ENCODE measurements around the gene SCGB1C1.
A peak's percentile ranks its signal among the peaks of the same experiment; 100 is the strongest.

Gene SCGB1C1

DNA sequence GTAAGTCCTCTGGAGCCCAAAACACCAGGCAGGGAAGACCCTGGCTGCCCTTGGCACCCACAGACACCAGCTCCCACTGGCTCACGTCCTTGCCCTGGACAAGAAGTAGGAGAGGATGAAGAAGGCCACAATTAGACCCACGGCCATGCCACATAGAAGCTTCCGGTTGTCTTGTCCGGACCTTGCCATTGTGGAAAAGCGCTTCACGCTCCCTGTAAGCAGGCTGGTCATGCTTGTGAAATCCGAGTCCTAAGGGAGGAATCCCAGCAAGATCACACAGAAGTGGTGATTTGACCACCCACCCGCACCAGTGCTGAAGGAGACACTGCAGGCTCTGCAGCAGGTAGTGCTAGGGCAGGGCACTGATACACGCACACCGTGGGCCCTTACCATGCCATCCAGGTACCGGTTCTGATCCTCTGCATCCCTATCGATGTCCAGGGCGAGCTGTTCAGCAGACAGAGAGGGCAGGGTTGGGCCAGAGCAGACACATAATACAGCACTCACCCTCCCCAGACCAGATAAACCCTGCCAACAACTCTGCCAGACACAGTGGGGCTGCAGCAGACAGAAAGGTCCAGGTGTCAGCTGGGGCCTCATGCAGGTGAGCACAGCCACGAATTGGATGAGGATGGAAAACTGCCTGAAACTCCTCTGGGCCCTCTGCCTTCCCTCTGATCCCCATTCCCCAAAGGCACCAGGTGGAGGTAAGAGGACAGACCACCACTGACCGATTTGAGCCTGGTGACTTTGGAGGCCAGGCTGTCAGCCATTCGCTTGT, 12.5 kb downstream of the SCGB1C1 start:
- DNase-seq (ENCODE audit: low spot score): no peak

DNA sequence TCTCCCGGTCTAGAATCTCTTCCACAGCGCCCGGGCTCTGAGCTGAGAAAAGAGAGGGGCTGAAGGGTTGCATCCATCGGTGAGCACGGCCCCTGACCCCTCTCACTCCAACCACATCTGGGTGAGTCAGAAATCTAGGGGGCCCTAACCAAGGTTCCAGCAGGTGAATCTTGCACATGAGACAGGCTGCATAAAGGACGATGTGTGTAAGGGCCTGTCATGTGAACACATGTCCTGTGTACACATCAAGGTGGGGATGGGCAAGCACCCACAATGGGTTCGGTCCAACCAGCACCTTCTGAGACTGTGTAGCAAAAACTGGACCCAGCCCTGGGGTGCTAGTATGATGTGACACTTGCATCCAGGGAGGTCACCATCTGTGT, 13.1 kb downstream of the SCGB1C1 start:
- no peak for DNase-seq (ENCODE audit: low spot score)

DNA sequence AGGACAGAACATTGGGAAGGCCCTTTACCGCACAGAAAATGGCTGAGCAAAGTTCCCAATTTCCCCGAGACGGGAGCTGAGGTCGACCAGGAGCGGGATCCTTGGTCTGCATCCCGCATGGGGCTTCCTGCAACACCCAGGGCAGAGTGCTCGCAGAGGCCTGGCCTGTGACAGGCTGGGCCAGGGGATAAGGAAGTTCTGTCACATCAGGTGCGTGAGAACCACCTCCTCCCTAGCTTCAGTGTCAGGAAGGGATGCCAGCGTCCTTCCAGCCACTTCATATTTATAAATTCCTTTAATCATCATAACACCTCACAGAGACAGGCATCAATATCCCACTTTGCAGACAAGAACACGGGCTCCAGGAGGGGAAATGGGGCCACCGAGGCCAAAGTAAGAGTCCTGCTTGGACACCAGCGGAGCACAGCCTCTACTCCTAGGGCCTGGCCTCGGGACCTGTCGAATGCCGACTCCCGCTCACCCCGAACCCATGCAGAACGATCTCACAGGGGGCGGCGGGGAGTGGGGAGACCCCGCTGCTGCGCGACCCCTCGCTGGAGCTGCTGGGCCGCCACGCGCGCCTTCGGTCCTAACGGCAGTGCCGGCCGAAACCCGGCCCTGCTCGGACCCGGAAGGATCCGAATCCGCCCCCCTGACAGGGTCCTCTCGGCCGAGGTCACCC, 13.8 kb downstream of the SCGB1C1 start:
- DNase-seq (ENCODE audit: low spot score): no peak

DNA sequence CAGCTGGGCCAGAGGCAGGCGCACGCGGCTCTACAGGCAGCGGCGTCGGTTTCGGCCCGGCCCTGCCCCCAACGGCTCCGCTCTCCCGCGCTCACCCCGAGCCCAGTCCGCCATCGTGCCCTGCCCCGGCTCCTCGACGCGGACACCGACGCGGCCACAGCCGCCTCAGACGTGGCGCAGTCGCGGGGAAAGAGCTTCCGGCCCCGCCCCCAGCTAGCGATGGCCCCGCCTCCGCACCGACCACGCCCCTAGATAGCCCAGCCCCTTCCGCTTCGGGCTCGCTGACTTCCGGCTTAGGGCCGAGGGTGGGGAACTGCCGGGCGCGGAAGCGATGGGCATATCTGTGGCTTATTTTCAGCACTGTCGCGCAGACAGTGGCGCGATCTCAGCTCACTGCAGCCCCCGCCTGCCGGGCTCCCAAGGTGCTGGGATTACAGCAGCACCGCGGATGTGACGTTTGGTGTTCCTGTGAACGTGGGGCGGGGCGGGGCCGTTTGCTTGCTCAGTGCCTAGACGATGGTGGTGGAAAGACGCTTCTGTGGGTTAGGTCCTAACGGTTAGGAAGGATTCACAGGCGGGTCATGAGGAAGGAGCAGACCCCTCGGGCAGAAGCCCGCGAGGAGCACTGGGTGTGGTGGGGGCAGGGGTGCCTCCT, 14.5 kb downstream of the SCGB1C1 start, which contains the start of the genes BET1L and RIC8A:
BET1L (minus strand) TSS at position 192 of the 655 bp plus-strand sequence; CDS start at position 114, 78 bp downstream.
RIC8A (plus strand) TSS at position 501 of the 655 bp plus-strand sequence. CDS start 1,147 bp downstream, outside the sequence.
- DNase-seq (ENCODE audit: low spot score): peak; percentile 94

DNA sequence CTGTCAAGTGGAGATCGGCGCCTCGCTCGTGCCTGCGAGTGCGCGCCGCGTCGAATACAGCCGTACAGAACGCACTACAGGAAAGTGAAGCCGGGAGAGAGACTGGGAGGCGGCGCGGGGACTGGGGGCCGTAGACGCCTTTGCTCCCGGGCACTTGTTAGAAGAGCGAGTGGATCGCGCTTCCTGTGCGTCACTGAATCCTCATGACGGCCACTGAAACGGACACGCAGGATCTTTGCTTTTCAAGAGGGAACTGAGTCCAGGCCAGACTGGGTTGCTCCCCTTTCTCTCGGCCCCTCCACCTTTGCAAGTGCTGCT, 14.9 kb downstream of the SCGB1C1 start:
- no peak for DNase-seq (ENCODE audit: low spot score)

- peak; percentile 84 for DNase-seq (ENCODE audit: low spot score)
Observed at GRCh38 chr11:208181-208916, 15.5 kb downstream of the SCGB1C1 start.

DNA sequence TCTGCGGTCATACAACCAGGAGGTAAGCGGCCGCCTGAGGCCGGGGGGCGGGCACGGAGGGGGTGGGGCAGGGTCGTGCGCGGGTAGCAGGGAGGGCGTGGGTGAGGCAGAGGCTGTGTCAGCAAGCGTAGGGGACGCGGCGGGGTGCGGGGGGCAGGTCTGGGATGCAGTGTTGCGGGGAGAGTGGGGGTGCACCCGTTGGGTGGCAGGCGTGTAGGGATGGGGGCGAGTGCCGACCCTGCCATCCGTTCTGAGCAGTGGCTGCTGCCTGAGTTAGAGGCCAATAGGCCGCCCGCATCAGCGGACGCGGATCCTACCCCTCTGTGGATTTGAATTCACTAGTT, 16.0 kb downstream of the SCGB1C1 start:
- DNase-seq (ENCODE audit: low spot score): no peak

DNA sequence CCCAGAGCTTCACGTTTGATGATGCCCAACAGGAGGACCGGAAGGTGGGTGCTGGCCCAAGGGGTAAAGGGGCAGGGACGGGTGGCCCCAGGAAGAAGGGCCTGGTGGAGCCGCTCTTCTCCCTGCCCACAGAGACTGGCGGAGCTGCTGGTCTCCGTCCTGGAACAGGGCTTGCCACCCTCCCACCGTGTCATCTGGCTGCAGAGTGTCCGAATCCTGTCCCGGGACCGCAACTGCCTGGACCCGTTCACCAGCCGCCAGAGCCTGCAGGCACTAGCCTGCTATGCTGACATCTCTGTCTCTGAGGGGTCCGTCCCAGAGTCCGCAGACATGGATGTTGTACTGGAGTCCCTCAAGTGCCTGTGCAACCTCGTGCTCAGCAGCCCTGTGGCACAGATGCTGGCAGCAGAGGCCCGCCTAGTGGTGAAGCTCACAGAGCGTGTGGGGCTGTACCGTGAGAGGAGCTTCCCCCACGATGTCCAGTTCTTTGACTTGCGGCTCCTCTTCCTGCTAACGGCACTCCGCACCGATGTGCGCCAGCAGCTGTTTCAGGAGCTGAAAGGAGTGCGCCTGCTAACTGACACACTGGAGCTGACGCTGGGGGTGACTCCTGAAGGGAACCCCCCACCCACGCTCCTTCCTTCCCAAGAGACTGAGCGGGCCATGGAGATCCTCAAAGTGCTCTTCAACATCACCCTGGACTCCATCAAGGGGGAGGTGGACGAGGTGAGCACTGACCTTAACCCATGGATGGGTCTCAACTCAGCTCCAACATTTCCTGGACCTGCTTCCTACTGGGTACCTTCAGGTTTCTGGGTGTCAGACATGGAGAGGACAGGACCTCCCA, 16.6 kb downstream of the SCGB1C1 start:
- no peak for DNase-seq (ENCODE audit: low spot score)

DNA sequence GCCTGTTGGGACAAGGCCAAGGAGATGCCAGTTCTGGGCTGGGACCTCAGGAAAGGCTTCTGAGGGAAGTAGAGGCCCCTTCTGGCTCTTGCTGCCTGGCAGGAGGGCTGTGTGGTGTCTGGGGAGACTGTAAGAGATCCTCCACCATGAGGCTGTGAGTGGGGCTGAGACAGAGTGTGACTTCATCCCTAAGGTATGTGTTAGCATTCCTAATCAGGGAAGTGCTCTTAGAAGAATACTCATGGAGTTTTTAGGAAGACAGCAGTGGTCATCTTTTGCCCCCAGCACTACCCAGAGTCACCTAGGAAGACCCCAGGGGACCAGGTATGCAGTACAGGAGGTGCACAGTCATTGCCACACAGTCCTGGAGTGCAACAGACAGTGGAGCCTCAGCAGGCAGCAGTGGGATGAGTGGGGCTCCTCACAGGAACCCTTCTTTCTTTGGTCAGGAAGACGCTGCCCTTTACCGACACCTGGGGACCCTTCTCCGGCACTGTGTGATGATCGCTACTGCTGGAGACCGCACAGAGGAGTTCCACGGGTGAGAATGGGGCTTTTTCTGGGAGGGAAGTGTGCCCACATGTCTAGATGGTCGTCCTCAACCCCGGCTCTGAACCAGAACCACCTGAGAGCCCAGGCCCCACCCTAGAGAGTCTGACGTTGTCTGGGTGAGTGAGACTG, 17.4 kb downstream of the SCGB1C1 start:
- no peak for DNase-seq (ENCODE audit: low spot score)

- no peak for DNase-seq (ENCODE audit: low spot score)
Observed at GRCh38 chr11:210803-211180, 17.9 kb downstream of the SCGB1C1 start.

DNA sequence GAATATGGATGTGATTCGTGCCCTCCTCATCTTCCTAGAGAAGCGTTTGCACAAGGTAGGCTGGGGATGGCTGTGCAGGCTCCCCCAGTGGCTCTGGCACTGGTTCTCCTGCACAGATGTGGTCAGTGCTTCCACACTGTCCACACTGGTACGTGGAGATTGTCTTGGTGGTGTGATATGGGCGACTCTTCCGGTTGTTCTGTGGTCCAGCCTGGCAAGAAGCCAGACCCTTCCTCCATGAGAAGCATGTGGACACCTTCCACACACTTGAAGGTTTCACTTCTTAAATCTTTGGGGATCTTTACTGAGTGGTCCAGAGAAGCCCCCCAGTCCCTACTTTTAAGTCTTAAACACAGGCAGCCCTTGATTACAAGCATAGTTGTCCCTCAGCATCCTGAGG, 18.4 kb downstream of the SCGB1C1 start:
- DNase-seq (ENCODE audit: low spot score): no peak

GRCh38 chr11:211741-212140, 18.9 kb downstream of the SCGB1C1 start:
- DNase-seq (ENCODE audit: low spot score): no peak

DNA sequence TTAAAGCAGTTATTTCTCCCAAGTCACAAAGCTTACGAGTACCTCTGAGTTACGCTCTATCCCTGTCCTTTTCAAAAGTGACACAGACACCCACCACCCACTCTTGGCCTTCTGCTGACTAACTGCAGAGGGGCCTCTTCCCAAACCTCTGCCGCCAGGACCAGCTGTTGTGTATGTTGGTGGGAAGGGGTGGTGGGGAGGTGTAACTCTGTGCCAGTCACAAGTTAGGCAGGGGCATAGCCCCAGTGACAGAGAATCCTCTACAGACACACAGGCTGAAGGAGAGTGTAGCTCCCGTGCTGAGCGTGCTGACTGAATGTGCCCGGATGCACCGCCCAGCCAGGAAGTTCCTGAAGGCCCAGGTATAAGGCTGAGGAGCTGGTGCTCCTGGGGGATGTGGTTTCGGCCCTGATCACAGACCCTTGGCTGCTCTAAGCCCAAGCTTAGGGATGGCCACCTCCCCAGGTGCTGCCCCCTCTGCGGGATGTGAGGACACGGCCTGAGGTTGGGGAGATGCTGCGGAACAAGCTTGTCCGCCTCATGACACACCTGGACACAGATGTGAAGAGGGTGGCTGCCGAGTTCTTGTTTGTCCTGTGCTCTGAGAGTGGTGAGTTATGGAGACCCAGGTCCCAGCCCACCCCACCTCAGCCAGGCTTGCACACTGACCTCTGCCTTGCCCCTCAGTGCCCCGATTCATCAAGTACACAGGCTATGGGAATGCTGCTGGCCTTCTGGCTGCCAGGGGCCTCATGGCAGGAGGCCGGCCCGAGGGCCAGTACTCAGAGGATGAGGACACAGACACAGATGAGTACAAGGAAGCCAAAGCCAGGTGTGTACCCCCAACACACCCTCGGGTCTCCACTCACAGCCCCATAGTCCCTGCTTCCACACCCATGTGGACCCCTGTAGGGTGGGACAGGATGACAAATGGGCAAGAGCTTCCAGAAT, 19.5 kb downstream of the SCGB1C1 start:
- no peak for DNase-seq (ENCODE audit: low spot score)

GRCh38 chr11:213111-213510, 20.2 kb downstream of the SCGB1C1 start:
- no peak for DNase-seq (ENCODE audit: low spot score)

DNA sequence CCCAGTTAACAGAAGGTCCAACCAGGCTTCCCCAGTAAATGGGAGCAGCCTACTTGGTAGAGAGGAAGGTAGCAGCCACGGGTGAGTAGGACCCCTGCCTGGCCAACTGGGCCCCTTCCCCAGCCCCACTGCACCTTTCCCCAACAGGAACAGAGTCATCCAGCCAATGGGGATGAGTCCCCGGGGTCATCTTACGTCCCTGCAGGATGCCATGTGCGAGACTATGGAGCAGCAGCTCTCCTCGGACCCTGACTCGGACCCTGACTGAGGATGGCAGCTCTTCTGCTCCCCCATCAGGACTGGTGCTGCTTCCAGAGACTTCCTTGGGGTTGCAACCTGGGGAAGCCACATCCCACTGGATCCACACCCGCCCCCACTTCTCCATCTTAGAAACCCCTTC, 21.2 kb downstream of the SCGB1C1 start:
- DNase-seq (ENCODE audit: low spot score): no peak

- no peak for DNase-seq (ENCODE audit: low spot score)
Observed at GRCh38 chr11:215581-216037, 22.7 kb downstream of the SCGB1C1 start.

DNA sequence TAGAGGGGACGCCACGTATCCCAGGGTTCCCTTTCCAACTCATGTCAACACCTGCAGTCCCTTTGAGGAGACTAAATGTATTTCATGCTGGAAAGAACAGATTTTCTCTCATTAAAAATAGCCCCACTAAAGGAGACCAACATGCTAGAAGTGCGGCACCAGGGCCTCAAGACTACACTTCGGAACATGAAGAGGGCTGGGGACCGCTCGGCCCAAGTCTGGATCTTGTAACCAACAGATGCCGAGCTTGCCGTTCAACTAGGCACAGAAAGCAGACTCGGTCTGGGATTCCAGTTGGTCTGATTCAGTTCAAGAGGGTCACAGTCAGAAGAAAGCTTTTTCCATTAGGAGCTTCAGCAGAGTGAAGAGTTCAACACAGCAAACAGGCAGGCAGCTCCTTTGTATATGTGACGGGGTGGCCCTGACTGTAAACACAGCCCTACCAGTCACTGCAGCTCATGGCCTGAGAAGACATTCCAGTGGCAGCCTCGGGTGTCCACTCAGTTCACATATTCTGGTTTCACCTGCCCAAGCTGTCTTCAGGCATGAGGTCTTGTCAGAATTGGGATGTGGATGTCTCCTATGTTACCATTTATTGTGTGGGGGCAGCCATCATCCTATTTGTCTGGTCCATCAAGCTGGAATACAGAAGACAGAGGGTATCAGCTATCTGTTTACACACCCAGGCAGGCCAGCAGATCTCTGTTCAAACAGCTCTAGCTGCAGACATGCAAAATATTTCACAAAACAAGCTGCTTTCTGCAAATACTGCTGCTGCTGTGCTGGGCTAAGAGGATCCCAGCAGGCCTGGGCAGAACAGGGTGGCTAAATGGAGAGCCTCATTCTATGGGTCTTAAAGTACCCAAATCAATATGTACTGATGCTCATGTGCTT, 23.4 kb downstream of the SCGB1C1 start:
- no peak for DNase-seq (ENCODE audit: low spot score)

DNA sequence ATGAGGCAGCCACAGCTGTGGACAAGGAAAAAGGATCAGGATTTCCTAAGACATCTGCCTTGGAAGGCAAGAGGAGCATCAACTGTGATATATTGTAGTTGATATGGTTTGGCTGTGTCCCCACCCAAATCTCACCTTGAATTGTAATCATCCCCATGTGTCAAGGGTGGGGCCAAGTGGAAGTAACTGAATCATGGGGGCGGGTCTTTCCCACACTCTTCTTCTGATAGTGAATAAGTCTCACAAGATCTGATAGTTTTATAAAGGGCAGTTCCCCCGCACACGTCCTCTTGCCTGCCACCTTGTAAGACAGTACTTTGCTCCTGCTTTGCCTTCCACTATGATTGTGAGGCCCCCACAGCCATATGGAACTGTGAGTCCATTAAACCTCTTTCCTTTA, 24.8 kb downstream of the SCGB1C1 start:
- DNase-seq (ENCODE audit: low spot score): no peak

Measured in hematopoietic multipotent progenitor cell treated with erythropoietin and hydrocortisone succinate and interleukin-3 and kit ligand, for 15 days (in vitro differentiated cells).